ENCODE results near the gene CBX8.

The CBX8 gene

DNA sequence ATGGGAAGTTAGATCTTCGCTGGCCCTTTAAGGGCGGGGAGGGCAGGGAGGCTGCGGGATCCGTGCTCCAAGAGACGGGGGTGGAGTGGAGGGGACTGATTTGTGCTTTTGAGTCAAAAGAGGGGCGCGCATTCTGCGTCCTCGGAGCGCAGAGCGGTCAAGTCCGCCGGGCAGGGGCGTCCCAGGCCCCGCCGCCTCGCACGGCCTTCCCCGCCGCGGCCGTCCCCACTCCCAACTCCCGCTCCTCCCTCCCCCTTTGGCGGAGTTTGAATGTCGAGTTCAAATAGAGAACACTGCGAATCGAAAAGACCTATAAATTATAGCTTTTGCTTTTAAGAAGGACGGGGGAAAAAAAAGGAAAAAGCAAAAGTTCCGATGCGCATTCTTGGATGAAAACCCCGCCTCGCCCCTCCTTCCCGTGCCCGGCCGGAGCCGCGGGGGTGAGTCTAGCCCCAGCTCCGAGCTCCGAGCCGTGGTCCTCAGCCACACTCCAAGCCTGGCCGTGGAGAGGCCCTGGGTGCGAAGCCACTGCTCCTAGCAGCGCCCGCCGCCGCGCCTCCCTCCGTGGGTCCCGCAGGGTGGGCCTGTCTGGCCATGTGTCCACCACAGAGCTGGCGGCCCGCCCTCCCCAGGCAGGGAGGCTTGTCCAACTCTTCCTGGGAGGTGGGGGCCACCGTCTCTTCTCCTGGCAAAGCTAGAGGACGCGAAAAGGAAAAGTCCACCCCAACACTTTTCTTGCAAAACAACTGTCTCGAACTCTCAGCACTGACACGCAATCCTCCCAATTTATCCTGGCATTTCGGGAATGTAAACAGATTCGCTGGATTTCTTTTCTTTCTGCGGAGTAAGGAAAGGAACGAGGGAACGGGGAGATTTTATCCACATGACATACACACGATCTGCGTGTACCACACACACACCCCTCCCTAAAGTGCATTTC, 3.6 kb downstream of the CBX8 start:
- DNase-seq (ENCODE audit: low read depth): peak; percentile 71

DNA sequence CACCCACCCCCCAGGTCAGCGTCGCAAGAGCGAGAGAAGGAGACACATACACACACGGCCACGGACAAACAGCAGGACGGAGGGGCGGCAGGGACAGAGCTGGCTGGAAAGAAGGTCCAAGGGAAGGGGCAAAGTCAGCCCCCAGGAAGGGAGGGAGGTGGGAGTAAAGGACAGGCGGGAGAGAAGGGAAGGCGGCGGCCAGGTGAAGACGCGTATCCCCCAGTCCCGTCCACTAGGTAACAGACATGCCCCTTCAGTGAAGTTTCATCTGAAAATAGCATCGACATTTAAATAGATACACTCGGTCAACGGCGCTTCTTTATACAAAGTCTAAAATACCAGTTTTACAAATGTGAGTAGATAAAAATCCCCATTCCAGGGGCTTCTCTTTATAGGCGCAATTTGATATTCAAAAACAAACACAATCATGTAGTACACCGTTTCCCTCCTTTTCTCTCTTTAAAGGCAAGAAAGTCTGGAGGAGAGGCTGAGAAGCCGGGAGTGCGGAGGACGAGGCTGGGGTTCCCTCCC, 4.5 kb downstream of the CBX8 start:
- no peak for DNase-seq (ENCODE audit: low read depth)

DNA sequence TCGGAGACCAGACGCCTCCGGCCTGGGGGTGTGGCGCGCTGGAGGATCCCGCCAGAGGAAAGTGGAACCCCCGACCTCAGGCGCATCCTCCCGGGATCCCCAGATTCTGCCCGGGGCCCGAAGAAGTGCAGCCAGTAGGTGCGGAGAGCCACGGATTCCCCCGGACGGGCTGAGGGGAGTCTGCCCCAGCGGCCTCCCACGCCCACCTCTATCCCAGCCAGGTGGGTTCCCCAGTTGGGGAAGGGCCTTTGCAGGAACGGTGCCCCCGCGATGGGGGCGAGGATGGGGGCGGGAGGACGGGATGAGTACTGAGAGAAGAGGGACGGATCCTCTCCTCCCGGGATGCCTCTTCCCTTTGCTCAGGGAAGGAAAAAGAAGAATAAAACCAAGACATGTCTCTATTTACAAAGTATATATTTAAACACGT, 5.1 kb downstream of the CBX8 start:
- DNase-seq (ENCODE audit: low read depth): no peak

DNA sequence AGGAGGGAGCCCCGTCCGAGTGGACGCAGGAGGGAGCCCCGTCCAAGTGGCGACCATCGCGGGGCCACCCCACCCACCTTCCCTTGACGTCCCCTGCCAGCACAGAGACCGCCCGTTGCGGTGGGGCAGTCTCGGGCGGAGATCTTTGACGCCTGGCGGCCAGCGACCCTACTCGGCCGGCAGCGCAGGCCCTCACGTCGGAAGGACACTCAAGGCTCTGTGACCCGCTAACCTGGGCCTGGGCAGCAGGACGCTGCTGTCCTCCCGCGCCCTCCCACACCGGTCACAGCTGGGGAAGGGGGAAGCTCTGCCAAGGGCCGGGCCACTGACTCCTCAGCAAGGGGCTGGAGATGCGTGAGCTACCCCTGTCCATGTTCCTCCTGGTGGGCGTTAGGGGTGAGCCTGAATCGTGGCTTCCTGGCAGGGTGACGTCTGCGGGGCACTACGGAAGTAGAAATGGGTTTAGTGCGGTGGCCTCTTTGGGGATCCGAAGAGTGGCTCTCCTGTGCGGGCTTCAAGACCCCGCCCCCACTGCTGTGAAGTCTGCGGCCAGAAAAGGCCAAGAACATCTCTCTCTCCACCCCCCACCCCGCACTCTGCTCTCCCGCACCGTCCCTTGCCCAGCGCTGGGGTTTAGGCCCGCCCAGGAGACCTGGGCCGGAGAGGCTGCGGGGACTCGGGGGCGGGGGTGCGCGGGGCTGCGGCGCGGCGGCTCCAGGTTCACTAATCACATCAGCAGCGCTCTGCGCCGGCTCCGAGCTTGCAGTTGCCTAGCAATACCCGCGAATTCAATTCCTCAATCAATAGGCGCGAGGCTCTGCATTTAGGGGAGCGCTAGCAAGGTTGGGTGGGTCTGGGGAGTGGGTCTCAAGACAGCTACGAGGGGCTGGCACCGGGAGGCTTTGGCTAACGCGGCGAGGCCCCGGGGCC, 5.8 kb downstream of the CBX8 start:
- no peak for DNase-seq (ENCODE audit: low read depth)

DNA sequence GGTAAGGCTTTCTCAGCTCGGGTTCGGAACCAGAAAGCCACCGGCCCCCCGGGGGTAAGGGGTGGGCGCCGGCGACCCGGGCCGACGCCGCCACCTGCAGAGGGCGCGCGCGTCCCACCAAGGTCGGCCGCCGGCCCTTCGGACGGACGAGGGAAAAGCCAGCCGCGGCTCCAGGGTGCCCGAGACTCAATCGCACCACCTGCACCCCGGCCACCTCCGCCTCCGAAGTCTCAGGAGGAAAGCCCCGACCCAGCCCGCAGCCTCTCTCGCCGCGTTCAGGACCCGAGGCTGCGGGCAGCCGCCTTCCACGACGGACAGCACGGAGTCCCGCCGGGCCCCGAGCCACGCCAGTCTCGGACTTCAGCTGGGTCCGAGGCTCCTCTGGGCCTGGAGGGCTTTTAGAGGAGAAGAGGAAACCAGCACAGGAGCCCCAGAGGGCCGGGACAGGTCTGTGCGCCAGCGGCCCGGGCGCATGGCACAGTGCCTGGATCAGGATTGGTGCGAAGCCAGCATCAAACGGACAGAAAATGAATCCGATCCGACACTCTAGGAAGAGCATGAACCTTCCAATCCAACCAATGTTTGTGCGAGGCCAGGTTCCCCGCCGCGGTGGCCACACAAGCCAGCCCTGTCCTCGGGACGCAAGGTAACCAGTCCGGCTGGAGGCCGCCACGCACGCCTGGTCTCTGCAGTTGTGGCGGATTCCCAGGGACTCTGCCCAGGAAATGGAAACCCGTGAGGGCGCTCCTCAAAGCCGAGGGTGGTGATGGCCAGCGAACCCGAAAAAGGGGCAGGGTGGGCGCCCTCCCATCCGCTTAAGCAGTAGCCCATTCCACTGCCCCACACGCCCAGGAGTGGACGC, 6.7 kb downstream of the CBX8 start:
- no peak for DNase-seq (ENCODE audit: low read depth)

DNA sequence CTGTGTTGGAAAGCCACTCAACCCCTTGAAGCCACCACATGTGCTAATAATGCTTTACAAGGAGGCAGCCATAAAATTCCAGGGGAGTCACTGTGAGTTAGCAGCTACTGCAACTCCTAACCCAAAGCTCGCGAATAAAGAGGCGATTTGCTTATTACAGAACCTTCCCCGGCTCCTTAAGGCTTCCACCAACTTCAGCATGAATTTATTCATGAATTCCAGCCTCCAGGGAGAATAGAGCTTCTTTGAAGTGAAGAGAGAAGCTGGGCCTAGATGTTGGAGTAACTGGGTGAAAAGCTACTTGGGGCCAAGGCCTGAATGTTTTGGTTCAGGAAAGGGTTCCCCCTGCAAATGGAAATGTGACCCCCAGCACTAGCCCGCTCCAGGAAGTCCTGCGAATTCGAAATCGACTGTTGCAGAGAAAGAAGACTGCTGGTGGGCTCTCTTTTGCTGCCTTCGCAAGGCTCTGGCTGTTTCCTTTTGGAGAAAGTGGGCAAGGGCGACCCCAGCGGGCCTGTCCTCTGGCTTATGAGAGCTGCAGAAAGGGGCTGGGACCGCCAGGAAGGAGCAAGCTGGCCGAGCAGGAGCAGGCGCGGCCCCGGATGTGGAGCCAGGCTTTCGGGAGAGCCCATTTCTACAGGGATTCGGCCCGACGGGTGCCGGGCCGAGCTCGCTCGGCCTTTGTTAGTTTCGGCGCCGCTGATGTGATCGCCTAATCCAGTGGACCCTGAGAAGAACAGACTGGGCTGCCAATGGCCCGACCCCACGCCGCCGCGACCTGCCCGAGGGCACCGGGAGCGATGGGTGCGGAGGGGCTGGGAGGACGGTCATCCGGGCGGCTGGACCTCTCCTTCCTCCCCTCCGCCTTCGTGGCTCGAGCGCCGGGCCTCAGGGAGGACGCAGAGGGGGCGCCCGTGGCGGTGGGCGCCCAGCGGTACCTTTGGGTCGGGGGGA, 7.6 kb downstream of the CBX8 start:
- DNase-seq (ENCODE audit: low read depth): no peak

DNA sequence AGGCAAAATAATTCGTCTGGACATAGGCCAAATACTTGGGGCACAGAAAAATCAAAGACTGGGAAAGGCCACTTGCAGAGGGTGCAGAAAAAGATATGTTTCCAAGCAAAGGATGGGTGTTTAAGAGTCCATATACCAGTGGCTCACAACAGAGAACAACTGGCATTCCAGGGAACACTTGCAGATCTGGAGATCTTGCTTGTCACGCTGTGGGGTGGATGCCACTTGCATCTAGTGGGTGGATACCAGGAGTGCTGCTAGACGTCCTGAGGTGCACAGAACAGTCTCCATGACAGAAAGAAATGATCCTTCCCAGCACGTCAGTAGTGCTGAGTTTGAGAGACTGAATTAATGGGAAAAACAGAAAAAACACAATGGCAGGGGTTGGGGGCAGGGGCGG, 8.4 kb downstream of the CBX8 start:
- DNase-seq (ENCODE audit: low read depth): no peak

DNA sequence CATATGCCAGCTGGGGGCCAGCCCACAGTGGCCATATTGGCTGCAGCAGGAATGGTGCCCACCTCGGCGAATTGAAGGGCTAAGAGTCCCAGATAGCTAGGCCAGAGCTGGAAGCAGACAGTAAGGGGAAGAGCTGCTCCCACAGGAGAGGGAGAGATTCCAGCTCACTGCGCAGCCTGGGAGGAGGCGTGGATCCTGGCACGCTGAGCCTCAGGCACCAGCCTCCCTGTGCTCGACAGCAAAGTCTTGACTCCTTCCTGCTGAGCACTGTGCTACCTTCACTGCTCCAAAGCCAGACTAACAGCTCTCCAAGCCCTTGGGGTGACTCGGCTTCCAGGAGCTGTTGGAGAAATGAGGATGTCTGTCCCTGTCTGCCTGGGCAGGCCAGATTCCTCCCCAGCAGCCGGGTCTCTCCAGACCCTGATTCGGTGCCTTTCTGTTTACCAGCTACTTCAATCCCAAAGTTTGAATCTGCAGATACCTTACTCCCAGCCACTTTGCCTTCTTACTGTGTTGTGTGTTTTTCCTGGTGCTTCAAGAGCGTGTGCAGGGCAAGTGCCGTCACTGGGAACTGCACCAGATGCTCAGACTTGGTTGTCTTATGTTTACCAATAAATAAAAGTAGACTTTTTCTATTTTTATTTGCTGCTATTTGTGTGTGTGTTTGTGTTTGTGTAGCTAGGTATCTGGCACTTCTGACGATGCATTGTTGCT, 9.8 kb downstream of the CBX8 start:
- DNase-seq (ENCODE audit: low read depth): no peak

DNA sequence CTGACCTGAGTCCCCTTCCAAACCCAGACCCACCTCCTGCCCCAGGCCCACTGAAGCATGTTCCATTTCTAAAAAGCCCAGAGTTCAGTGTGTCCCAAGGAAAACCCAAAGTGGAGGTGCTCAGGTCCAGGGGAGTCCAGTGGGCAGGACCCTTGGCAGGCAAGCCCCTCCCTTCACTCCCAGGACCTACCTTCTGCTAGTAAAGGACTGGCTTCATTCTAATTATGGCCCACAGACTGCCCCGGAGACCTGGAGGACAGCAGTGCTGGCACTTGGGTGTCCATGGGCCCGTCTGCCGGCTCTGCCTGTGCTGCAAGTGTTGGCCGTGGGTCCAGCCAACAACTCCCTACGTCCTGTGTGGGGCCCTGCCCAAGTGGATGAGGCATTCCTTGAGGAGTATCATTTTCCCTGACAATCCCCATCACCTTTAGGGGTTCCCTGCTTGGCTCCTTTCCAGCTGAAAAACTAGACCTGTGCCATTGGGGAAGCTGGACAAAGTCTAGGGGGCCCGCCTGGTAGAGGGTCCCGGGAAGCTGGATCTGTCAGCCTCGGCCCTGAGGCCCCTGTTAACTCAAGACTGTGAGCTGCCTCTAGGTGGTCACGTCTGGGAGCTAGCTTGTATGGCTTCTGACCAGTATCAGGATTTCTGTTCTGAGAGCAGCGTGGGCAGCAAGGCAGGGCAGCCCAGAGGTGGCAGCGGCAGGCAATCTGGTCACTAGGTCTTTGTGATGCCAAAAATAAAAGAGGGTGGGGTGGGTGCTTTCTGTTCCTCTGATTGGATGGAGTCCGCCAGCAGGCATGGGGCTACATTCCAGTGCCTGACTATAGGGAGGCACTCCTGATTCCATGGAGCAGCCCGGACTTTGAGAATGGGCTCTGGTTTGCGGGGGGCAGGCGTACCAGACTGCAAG, 10.7 kb downstream of the CBX8 start:
- no peak for DNase-seq (ENCODE audit: low read depth)

DNA sequence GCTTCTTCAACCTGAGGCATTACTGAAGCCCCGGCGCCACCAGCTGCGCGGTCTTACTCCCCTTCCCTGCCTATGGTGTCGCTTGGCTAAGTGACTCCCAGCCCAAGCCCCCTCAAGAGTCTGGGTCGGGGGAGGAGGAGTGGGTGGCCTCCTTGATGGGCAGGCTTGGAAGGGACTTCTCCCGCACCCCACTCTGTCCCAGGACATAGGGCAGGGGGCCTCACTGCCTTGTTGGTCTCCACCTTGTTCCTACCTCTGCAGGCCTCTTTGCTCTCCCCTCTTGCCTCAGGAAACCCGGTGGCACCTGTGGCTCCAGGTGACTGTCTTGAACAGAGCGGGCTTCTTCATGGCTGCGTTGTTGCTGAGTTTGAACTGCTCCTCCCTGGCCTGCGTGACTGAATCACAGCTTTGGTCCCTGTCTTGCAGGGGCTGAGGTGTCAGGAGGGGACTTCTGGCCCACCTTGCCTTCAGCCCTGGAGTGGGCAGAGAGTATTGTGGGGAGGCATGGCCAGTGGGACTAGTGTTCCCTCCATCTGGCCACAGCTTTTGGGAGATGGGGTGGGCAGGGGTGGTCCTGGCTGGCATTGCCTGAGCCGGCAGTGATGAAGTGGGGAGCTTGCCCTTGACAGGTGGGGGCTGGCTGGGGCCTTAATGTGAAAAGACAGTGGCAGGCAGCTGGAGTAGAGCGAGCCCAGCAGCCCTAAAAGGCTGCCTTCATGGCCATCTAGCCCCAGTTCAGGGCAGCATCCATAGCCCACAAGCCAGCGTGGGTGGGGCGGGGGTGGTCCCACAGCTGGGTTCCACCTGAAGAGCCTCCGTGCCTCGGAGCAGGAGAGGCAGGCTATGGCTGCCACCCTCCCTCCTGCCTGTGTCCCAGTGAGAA, 11.6 kb downstream of the CBX8 start:
- no peak for DNase-seq (ENCODE audit: low read depth)

DNA sequence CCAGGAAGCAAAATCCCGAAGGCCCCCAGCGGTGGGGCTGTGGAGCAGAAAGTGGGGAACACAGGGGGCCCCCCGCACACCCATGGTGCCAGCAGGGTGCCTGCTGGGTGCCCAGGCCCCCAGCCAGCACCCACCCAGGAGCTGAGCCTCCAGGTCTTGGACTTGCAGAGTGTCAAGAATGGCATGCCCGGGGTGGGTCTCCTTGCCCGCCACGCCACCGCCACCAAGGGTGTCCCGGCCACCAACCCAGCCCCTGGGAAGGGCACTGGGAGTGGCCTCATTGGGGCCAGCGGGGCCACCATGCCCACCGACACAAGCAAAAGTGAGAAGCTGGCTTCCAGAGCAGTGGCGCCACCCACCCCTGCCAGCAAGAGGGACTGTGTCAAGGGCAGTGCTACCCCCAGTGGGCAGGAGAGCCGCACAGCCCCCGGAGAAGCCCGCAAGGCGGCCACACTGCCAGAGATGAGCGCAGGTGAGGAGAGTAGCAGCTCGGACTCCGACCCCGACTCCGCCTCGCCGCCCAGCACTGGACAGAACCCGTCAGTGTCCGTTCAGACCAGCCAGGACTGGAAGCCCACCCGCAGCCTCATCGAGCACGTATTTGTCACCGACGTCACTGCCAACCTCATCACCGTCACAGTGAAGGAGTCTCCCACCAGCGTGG, 12.4 kb downstream of the CBX8 start:
- no peak for DNase-seq (ENCODE audit: low read depth)

DNA sequence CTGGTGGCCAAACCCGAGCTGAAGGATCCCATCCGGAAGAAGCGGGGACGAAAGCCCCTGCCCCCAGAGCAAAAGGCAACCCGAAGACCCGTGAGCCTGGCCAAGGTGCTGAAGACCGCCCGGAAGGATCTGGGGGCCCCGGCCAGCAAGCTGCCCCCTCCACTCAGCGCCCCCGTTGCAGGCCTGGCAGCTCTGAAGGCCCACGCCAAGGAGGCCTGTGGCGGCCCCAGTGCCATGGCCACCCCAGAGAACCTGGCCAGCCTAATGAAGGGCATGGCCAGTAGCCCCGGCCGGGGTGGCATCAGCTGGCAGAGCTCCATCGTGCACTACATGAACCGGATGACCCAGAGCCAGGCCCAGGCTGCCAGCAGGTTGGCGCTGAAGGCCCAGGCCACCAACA, 13.0 kb downstream of the CBX8 start:
- DNase-seq (ENCODE audit: low read depth): no peak

DNA sequence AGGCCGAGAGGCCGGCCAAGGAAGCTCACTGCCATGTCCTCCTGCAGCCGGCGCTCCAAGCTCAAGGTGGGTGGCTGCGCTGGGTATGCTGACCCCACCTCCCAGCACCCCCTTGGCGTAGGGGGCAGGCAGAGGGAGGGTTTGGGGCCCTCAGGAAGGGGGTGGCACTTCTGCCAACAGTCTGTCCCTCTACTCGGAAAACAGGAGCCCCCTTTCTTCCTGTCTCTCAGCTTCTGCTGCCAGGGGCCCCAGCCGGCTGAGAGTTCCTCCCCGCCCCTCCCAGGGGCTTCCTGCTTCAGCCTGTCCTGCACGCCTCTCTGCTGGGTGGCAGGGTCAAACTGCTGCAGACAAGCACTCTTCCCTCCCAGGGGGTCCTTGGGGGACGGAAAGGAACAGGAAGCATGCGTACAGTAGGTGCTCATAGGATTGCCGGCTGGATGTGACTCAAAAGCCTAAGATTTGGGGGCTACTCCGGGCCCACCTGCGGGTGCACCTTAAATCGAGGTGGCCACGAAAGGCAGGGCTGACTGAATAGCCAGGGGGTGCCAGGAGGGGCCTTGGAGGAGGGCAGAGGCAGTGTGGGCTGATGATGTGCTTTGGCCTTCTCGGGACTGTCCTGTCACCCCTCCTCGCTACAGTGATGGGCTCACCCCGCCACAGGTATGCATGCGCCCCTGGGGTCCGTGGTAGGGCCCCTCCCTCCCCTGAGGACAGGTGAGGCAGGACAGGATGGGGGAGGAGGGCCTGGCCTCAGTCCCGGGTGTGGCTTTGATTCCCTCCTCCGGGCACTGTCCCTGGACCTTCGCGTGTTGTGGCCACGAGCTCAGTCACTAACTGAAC, 14.9 kb downstream of the CBX8 start:
- DNase-seq (ENCODE audit: low read depth): no peak

DNA sequence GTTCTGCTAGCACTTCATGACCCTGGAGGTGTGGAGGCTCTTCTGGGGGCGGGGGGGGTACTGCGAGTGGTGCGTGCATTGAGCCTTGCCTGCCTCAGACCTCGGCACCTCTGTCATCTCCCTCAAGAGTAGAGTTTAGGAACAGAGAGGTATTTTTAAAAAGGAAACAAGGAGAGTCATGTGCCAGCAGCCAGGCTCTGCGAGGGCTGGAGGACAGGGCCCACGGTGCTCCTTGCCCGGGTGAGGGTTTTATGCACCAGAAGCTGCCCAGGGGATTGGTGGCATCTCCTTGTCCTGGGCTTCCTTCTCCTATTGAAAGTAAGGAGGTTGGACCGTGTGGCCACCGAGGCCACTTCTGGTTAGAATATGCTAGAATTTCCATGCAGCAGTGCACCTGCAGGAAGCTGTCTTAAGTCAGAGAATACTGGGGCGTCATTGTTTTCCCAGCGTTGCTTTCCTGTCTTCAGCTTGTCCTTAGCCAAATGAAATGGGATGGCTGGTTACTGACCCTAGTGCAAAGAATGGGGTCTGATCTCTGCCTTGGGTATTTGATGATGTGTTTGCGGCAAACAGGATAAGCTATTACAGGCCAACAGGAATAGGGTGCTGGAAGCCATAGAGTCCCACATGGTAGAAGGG, 15.7 kb downstream of the CBX8 start:
- DNase-seq (ENCODE audit: low read depth): no peak

DNA sequence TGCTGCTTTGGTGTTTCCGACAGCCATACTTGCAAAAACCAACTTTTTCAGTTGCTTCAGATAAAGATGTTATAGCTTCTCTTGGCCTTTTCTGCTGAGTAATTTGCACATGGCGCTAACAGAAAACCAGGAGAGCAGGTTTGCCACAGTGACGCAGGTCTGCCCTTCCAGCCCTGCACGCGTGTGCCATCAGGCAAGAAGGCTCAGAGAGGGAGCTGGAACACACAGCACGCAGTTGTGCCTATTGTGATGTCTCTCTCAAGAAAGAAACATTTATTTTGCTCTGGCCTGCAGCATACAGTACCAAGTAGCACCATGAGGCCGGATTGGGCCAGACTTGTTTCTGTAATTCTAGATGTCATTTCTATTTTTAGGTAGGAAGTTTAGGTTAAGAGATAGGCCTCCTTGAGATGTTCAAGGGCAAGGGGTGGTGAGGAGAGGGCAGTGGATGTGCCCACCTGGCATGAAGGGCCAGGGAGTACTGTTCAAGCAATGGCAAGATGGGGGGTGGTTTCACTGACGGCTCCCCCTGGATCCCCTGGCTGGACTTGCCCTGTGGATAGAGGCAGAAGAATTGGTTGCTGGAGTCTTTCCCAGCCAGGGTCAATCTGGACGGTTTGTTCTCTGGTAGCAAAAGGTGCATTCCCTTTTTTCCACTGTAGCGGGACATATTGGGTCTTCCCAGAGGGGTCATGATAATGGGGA, 17.1 kb downstream of the CBX8 start:
- no peak for DNase-seq (ENCODE audit: low read depth)

All from iris pigment epithelial cell (primary cell).